Stimulated activated effector memory CD8-positive, alpha-beta T cell treated with anti-CD3 and anti-CD28 coated beads, Interleukin-12 subunit alpha, Interleukin-12 subunit beta, amount 100 ng/mL, for 72 hours (primary cell): ENCODE results near the gene TRPV6.
A peak's percentile ranks its signal among the peaks of the same experiment; 100 is the strongest.

ENCODE experiments used
- ATAC-seq: fragments of 150-1000 bp; cut with Tn5 transposase; 2 replicates; pipeline ENCODE4 v1.10.0; 2021
- DNase-seq, 2 donors: peaks; one replicate each; pipeline ENCODE4 v3.0.0; 2021 to 2022; ENCODE audit warnings: low spot score in 2 of 2
- H3K27ac Mint-ChIP-seq: one replicate; pipeline ENCODE4 v1.8.0; 2022; ENCODE audit warnings: mild to moderate bottlenecking, mixed read lengths
- H3K36me3 Mint-ChIP-seq: one replicate; pipeline ENCODE4 v1.8.0; 2022; ENCODE audit warnings: mild to moderate bottlenecking, mixed read lengths
- H3K4me1 Mint-ChIP-seq: one replicate; pipeline ENCODE4 v1.8.0; 2022; ENCODE audit warnings: mixed read lengths
- H3K4me3 Mint-ChIP-seq: one replicate; pipeline ENCODE4 v1.8.0; 2022; ENCODE audit warnings: mild to moderate bottlenecking, mixed read lengths
- H3K9me3 Mint-ChIP-seq: one replicate; pipeline ENCODE4 v1.8.0; 2022; ENCODE audit warnings: mixed read lengths

The TRPV6 gene

GRCh38 chr7:142880876-142881505 lies 4.6 kb downstream of the TRPV6 start:
- H3K9me3 Mint-ChIP-seq, result no peaks in the 10 kb centered on the region
- H3K27ac Mint-ChIP-seq, result no peak overlapping the region
- no peaks in the 10 kb centered on the region for H3K36me3 Mint-ChIP-seq
- H3K4me1 Mint-ChIP-seq, result no peaks in the 10 kb centered on the region
- H3K4me3 Mint-ChIP-seq, result no peak overlapping the region
- DNase-seq (peak; percentile 23 to 73), ATAC-seq (peak; percentile 47)

- H3K9me3 Mint-ChIP-seq, result no peaks in the 10 kb centered on the region
- DNase-seq, result no peak
- no peak overlapping the region for H3K27ac Mint-ChIP-seq
- no peaks in the 10 kb centered on the region for H3K36me3 Mint-ChIP-seq
- no peaks in the 10 kb centered on the region for H3K4me1 Mint-ChIP-seq
- no peak for ATAC-seq
- H3K4me3 Mint-ChIP-seq, result no peak overlapping the region
Observed at GRCh38 chr7:142879060-142879459, 6.5 kb downstream of the TRPV6 start.

- no peaks in the 10 kb centered on the region for H3K4me1 Mint-ChIP-seq
- H3K9me3 Mint-ChIP-seq, result no peaks in the 10 kb centered on the region
- ATAC-seq (no peak), DNase-seq (no peak)
- no peaks in the 10 kb centered on the region for H3K36me3 Mint-ChIP-seq
- no peak overlapping the region for H3K27ac Mint-ChIP-seq
- H3K4me3 Mint-ChIP-seq, result no peak overlapping the region
Observed at GRCh38 chr7:142878315-142878714, 7.2 kb downstream of the TRPV6 start.

GRCh38 chr7:142876991-142877910 lies 8.3 kb downstream of the TRPV6 start:
- ATAC-seq (peak; percentile 9), DNase-seq (no peak)
- Mint-ChIP-seq H3K4me3 (no peak overlapping the region), H3K27ac (peak overlapping the region; percentile 45), H3K4me1 (no peaks in the 10 kb centered on the region), H3K9me3 (no peaks in the 10 kb centered on the region), H3K36me3 (no peaks in the 10 kb centered on the region)

GRCh38 chr7:142876236-142876960 lies 9.1 kb downstream of the TRPV6 start:
- peak; percentile 4 for ATAC-seq
- H3K27ac Mint-ChIP-seq, result no peak overlapping the region

GRCh38 chr7:142875456-142875855 lies 10.1 kb downstream of the TRPV6 start:
- Mint-ChIP-seq H3K4me3 (no peak overlapping the region), H3K27ac (no peak overlapping the region), H3K36me3 (no peaks in the 10 kb centered on the region), H3K4me1 (no peaks in the 10 kb centered on the region), H3K9me3 (no peaks in the 10 kb centered on the region)
- ATAC-seq (no peak), DNase-seq (no peak)

More at GRCh38 chr7:142876236-142876960, 9.1 kb downstream of the TRPV6 start:
- Mint-ChIP-seq H3K9me3 (no peaks in the 10 kb centered on the region), H3K4me1 (no peaks in the 10 kb centered on the region), H3K36me3 (no peaks in the 10 kb centered on the region), H3K4me3 (no peak overlapping the region)
- no peak for DNase-seq

GRCh38 chr7:142874837-142875236 lies 10.7 kb downstream of the TRPV6 start:
- ATAC-seq (no peak), DNase-seq (no peak)
- no peak overlapping the region for H3K27ac Mint-ChIP-seq
- H3K4me1 Mint-ChIP-seq, result no peaks in the 10 kb centered on the region
- no peak overlapping the region for H3K4me3 Mint-ChIP-seq
- H3K36me3 Mint-ChIP-seq, result no peaks in the 10 kb centered on the region
- no peaks in the 10 kb centered on the region for H3K9me3 Mint-ChIP-seq

GRCh38 chr7:142874409-142874808 lies 11.1 kb downstream of the TRPV6 start:
- Mint-ChIP-seq H3K27ac (no peak overlapping the region), H3K4me3 (no peak overlapping the region), H3K9me3 (no peaks in the 10 kb centered on the region), H3K4me1 (no peaks in the 10 kb centered on the region), H3K36me3 (no peaks in the 10 kb centered on the region)
- ATAC-seq, result no peak
- DNase-seq, result no peak

GRCh38 chr7:142873871-142874270 lies 11.7 kb downstream of the TRPV6 start:
- H3K27ac Mint-ChIP-seq, result no peak overlapping the region

GRCh38 chr7:142873281-142873784 lies 12.2 kb downstream of the TRPV6 start:
- no peak overlapping the region for H3K27ac Mint-ChIP-seq
- H3K4me1 Mint-ChIP-seq, result no peaks in the 10 kb centered on the region
- DNase-seq (peak in 1 of 2 donors; percentile 58), ATAC-seq (peak; percentile 49)
- H3K9me3 Mint-ChIP-seq, result no peaks in the 10 kb centered on the region
- no peaks in the 10 kb centered on the region for H3K36me3 Mint-ChIP-seq
- H3K4me3 Mint-ChIP-seq, result no peak overlapping the region

More at GRCh38 chr7:142873871-142874270, 11.7 kb downstream of the TRPV6 start:
- Mint-ChIP-seq H3K4me1 (no peaks in the 10 kb centered on the region), H3K36me3 (no peaks in the 10 kb centered on the region), H3K9me3 (no peaks in the 10 kb centered on the region), H3K4me3 (no peak overlapping the region)
- ATAC-seq, result no peak
- no peak for DNase-seq

GRCh38 chr7:142872106-142872675 lies 13.4 kb downstream of the TRPV6 start:
- H3K36me3 Mint-ChIP-seq, result no peaks in the 10 kb centered on the region
- no peak overlapping the region for H3K4me3 Mint-ChIP-seq
- no peaks in the 10 kb centered on the region for H3K4me1 Mint-ChIP-seq
- no peaks in the 10 kb centered on the region for H3K9me3 Mint-ChIP-seq
- no peak overlapping the region for H3K27ac Mint-ChIP-seq
- DNase-seq (no peak), ATAC-seq (no peak)

GRCh38 chr7:142871260-142872105 lies 14.1 kb downstream of the TRPV6 start:
- Mint-ChIP-seq H3K27ac (peak overlapping the region; percentile 52), H3K9me3 (no peaks in the 10 kb centered on the region), H3K36me3 (no peaks in the 10 kb centered on the region), H3K4me1 (no peaks in the 10 kb centered on the region), H3K4me3 (no peak overlapping the region)
- DNase-seq, result no peak
- ATAC-seq, result no peak

GRCh38 chr7:142870566-142871259 lies 14.8 kb downstream of the TRPV6 start:
- Mint-ChIP-seq H3K27ac (peak overlapping the region; percentile 52), H3K4me3 (no peak overlapping the region), H3K4me1 (no peaks in the 10 kb centered on the region), H3K9me3 (no peaks in the 10 kb centered on the region), H3K36me3 (no peaks in the 10 kb centered on the region)
- no peak for ATAC-seq
- DNase-seq, result no peak

- H3K4me3 Mint-ChIP-seq, result no peak overlapping the region
- DNase-seq, result no peak
- no peak for ATAC-seq
Observed at GRCh38 chr7:142870147-142870559, 15.4 kb downstream of the TRPV6 start.

More at GRCh38 chr7:142870147-142870559, 15.4 kb downstream of the TRPV6 start:
- Mint-ChIP-seq H3K36me3 (no peaks in the 10 kb centered on the region), H3K4me1 (no peaks in the 10 kb centered on the region), H3K27ac (no peak overlapping the region), H3K9me3 (no peaks in the 10 kb centered on the region)
